GM19467 (cell line): Measurements from ENCODE around the gene SLC22A4.

Source experiments
- ATAC-seq: cut with Tn5 transposase; IDR thresholded peaks from one replicate; pipeline ENCODE4 v1.9.1; 2021; ENCODE audit warnings: mild to moderate bottlenecking, moderate library complexity; ENCODE audit not compliant: unreplicated experiment

The SLC22A4 gene

DNA sequence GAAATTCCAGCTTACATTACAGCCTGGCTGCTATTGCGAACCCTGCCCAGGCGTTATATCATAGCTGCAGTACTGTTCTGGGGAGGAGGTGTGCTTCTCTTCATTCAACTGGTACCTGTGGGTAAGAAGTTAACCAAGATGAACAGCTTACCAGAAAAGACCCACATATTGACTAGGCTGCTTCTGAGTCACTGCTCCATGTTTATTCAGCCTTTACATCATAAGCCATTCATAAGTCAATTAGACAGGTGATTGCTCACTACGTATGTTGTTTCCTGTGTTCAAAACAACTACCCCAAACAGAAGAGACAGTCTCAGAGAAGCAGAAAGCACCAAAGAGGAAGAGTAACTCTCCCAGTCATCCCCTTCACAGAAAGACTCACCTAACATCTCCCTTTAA lies 40.6 kb downstream of the SLC22A4 start:
- ATAC-seq, result no peak

GRCh38 chr5:132335402-132335801 lies 41.2 kb downstream of the SLC22A4 start:
- ATAC-seq, result no peak

DNA sequence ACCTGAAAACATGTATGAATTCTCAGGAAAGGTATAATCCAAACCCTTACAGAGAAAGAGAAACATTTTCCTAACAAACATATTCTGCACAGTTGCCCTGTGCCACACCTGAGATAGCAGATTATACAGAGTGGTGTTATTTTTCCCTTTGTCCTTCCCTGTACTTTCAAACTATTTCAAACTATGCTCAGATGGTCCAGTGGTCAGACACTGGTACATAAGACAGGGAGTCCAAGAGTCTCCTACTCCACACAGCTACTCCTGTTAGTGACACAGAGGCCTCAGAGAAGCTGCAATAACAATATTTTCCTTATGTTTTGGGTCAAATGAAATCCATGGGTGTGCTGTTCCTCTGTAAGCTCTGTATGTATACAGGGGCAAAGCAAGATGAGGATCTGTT lies 45.3 kb downstream of the SLC22A4 start:
- no peak for ATAC-seq

DNA sequence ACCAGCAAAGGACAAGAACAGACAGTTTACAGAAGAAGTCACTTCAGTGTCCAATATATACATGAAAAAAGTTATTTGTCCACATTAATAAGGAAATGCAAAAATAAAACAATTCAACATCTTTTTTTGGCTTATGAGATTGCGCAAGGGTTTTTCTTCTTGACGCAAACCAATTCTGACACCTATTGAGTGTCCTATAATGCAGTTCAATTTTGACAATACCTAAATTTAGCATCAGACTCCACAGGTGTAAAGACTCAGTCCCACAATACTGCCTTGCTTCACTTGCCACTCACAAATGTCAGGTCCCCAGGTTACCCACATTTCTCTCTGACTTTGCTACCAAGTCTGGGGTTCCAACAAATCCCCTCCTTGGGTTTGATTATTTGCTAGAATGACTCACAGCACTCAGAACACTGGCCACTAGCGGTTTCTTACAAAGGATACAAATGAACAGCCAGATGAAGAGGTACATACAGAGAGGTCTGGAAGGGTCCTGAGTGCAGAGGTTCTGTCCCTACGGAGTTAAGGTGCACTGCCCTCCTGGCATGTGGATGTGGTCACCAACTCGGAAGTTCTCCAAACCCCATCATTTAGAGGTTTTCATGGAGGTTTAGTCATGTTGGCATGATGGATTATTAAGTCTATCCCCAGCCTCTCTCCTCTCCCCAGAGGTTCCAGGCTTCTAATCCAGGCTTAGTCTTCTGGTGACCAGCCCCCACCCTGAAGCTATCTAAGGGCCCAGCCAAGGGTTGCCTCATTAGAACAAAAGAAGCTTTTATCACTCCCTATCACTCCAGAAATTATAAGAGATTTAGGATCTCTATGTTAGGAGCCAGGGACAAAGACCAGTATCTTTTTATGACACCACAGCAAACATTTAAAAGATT lies 48.3 kb downstream of the SLC22A4 start:
- ATAC-seq, result no peak

DNA sequence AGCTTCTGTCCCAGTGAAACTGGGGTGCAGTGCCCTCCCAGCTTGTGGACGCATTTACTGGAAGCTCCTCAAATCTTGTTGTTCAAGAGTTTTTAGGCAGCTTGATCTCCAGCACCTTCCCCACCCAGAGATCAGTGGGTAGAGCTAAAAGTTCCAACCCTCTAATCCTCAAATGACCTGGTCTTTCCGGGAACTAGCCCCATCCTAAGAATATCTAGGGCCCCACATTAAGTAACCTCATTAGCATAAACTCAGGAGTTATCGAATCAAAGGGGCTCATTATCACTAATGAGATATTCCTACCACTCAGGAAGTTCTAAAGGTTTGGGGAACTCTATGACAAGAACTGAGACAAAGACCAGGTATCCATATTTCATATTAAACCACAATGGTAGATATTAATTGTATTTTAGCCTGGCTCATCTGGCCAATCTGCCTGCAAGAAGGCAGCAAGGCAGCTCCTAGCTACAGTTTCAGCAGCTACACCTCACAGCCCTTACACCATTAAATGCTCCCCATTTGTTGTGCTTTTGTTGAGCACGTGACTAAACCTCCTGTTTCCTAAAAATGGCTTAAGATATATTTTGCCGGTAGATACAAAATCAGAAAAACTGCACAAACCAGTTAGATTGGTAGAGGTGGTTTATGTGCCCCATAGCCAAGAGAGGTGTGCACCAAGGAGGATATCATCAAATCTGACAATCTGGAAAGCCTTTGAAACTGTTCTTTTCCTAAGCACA lies 50.8 kb downstream of the SLC22A4 start:
- ATAC-seq, result no peak

GRCh38 chr5:132353486-132353995 lies 59.3 kb downstream of the SLC22A4 start:
- ATAC-seq, result no peak

- no peak for ATAC-seq
Measured at GRCh38 chr5:132354381-132355139, 60.4 kb downstream of the SLC22A4 start.

GRCh38 chr5:132355140-132355765 lies 61.1 kb downstream of the SLC22A4 start:
- ATAC-seq, result no peak

DNA sequence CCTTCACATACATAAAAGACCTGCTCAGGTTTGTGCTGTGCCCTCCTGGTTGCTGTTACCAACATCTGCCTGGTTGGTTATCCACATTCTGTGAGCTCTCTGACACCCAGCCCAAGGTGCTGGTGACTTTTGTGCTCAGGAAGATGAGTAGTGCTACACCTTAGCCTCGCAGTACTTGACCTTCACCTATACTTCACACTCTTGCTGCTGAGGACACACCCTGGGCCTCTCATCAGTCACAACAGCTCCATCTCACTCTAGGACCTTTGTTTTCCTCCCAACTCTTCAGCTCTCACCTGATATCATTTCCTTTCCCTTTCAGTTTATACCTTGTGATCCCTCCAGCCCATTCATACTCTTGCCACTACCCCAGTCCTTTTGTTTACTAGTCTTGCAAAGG lies 64.6 kb downstream of the SLC22A4 start:
- ATAC-seq, result no peak

DNA sequence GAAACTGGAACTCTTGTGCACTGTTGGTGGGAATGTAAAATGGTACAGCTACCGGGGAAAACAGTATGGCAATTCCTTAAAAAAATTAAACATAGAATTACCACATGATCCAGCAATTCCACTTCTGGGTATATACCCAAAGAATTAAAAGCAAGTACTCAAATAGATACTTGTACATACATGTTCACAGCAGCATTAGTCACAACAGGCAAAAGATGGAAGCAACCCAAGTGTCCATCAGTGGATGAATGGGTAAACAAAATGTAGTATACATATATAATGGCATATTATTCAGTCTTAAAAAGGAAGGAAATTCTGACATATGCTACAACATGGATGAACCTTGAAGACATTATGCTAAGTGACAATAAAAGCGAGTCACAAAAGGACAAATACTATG lies 67.9 kb downstream of the SLC22A4 start:
- ATAC-seq, result no peak

GRCh38 chr5:132363431-132364112 lies 69.4 kb downstream of the SLC22A4 start:
- no peak for ATAC-seq

DNA sequence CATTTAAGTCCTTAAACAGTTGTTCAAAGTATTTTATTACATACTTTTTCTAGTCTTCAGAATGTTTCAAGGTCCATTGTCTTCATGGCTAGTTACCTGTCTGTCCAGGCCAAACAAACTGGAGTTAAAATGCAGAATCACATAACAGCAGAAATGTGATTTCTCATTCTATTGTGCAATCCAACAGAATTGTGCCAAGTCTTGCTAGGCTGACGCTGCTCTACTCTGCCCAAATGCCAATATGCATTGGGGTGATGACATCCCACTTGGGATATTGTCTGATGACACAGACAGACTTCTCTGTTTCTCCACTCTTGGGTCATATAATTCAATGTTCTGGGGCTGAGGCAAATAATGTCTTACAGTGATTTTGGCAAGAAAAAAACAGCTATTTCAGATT lies 70.1 kb downstream of the SLC22A4 start:
- ATAC-seq, result no peak

GRCh38 chr5:132365213-132365612 lies 71.0 kb downstream of the SLC22A4 start:
- no peak for ATAC-seq

- no peak for ATAC-seq
Measured at GRCh38 chr5:132368186-132368585, 74.0 kb downstream of the SLC22A4 start.

DNA sequence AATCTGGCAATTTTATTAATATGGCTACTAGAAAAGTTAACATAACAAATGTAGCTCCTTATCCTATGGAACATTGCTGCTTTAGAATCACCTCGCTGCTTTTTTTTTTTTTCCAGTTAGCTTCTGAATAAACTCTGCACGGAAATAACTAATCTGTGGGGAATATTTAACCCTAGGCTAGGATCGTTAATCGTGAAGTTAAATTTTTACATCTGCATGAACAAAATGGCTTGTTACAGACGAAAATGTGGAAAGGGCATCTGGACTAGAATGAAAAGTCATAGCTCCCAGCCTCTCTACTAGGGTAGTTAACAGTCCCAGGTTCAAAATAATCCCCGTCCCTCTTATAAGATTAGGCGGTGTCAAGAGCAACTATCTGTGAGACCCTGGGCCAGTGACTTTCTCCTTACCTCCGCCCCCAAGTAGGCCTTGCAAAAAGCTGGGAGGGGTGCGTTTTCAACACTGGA lies 74.8 kb downstream of the SLC22A4 start:
- ATAC-seq, result no peak

- ATAC-seq, result peak; percentile 81
Measured at GRCh38 chr5:132369474-132370180, 75.4 kb downstream of the SLC22A4 start, which contains the start of gene SLC22A5. SLC22A5 (plus strand) TSS chr5:132369710; CDS start chr5:132369973, 263 bp downstream.

DNA sequence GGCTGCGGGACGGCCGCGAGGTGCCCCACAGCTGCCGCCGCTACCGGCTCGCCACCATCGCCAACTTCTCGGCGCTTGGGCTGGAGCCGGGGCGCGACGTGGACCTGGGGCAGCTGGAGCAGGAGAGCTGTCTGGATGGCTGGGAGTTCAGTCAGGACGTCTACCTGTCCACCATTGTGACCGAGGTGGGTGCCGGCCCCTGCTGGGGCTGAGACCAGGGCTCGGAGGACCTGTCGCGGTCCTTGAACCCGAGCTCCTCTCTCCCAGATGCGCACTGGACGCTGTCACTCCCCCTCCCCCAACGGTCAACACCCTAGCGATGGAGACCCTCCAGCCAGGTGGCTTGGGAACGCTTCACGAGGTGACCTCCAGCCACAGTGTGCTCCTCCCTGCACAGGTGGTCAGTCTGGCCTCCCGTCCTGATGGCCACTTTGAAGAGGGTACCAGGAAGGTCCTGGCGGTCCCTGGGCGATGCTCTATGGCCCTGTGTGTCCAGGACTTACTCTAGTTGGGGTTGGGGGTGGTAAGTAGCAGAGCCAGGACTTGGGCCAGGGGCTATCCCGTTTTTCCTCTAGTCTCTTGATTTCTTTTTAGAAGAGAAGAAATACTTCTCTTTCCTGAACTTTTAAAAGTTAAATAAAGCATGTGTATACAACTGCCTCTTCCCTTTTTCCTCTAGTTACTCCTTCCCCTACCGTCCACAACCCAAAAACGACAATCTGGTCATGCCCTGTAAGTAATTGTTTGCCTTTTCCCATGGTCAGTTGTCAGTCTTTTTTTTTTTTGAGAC lies 76.2 kb downstream of the SLC22A4 start:
- ATAC-seq, result no peak

DNA sequence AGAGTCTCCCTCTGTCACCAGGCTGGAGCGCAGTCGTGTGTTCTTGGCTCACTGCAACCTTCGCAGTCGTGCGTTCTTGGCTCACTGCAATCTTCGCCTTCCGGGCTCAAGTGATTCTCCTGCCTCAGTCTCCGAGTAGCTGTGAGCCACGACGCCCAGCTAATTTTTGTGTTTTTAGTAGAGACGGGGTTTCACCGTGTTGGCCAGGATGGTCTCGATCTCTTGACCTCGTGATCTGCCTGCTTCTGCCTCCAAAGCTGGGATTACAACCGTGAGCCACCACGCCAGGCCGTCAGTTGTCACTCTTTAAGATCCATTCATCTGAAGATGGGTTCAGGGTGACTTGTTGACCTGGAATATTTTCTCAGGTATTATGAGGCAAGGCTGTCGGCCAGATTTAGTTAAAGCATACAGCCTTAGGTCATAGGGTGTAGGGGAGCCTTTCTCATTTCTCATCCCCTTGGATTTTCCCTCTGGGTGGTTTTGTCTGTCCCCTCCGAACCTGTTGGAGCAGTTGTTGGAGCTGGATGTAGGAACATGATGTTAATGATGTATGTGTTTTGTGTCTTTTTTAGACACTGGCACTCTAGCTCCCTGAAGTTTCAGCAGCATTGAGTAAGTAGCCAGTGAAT lies 76.9 kb downstream of the SLC22A4 start:
- ATAC-seq, result no peak
